D341Med (cell line): ENCODE measurements around the gene SLC10A6.

ENCODE experiments used
- DNase-seq: peaks from one replicate; pipeline ENCODE4 v3.0.0; 2012; ENCODE audit warnings: low spot score

SLC10A6 gene

GRCh38 chr4:86847571-86847970 is 1.6 kb downstream of the SLC10A6 start:
- no peak for DNase-seq

GRCh38 chr4:86846921-86847320 is 2.3 kb downstream of the SLC10A6 start:
- DNase-seq = no peak

- no peak for DNase-seq
Measured at GRCh38 chr4:86845593-86845992, 3.6 kb downstream of the SLC10A6 start.

- DNase-seq = no peak
Measured at GRCh38 chr4:86841309-86841708, 7.9 kb downstream of the SLC10A6 start.

GRCh38 chr4:86840858-86841257 is 8.3 kb downstream of the SLC10A6 start:
- DNase-seq = no peak

- DNase-seq = no peak
Measured at GRCh38 chr4:86837691-86838503, 11.3 kb downstream of the SLC10A6 start.

GRCh38 chr4:86835677-86836076 is 13.5 kb downstream of the SLC10A6 start:
- no peak for DNase-seq

- no peak for DNase-seq
Measured at GRCh38 chr4:86834901-86835300, 14.3 kb downstream of the SLC10A6 start.

GRCh38 chr4:86833615-86834014 is 15.6 kb downstream of the SLC10A6 start:
- DNase-seq = no peak

GRCh38 chr4:86831262-86832130 is 17.7 kb downstream of the SLC10A6 start:
- no peak for DNase-seq

GRCh38 chr4:86825511-86825910 is 23.7 kb downstream of the SLC10A6 start:
- no peak for DNase-seq

GRCh38 chr4:86822136-86822535 is 27.0 kb downstream of the SLC10A6 start:
- DNase-seq = no peak

GRCh38 chr4:86821151-86821550 is 28.0 kb downstream of the SLC10A6 start:
- DNase-seq = no peak

- DNase-seq = no peak
Measured at GRCh38 chr4:86819561-86819960, 29.6 kb downstream of the SLC10A6 start.

- DNase-seq = no peak
Measured at GRCh38 chr4:86818841-86819240, 30.3 kb downstream of the SLC10A6 start.

GRCh38 chr4:86818211-86818610 is 31.0 kb downstream of the SLC10A6 start:
- DNase-seq = no peak

- no peak for DNase-seq
Measured at GRCh38 chr4:86816501-86817273, 32.5 kb downstream of the SLC10A6 start.

- no peak for DNase-seq
Measured at GRCh38 chr4:86815653-86816052, 33.5 kb downstream of the SLC10A6 start.

- DNase-seq = no peak
Measured at GRCh38 chr4:86810847-86811246, 38.3 kb downstream of the SLC10A6 start.

- no peak for DNase-seq
Measured at GRCh38 chr4:86809809-86810208, 39.4 kb downstream of the SLC10A6 start.

- DNase-seq = no peak
Measured at GRCh38 chr4:86791126-86791525, 58.1 kb downstream of the SLC10A6 start.

GRCh38 chr4:86788826-86789225 is 60.4 kb downstream of the SLC10A6 start:
- no peak for DNase-seq
